Endothelial cell of umbilical vein (primary cell): ENCODE data around the gene SCIN. TPM values are rescaled to one million over a fixed set of nuclear protein-coding genes. Genes with fewer than 3 reads are reported as not detected.

Source experiments
- BruUV-seq: library from RNA; stranded (reverse); fragments of 400-500 nt; replicated peaks from 2 replicates; lab custom pipeline; 2021; lab: Mats Ljungman, UMichigan
- CTCF ChIA-PET: fragments of 300-600, 350-600 bp; sonication (Branson Sonifier 250); formaldehyde crosslinking; loops from one replicate; lab custom pipeline; 2021; ENCODE audit warnings: antibody characterized with exemption, inconsistent platforms; lab: Charles Lee
- POLR2A ChIA-PET: fragments of 300-600, 350-600 bp; sonication (Branson Sonifier 250); formaldehyde crosslinking; loops from one replicate; lab custom pipeline; 2021; ENCODE audit warnings: antibody characterized with exemption, inconsistent platforms; lab: Charles Lee
- DNase-seq: peaks from one replicate; pipeline ENCODE4 v3.0.0-alpha.2; 2011; ENCODE audit warnings: low read depth, low spot score
- FAIRE-seq: peaks from 2 replicates; lab custom pipeline; 2011; peaks lifted over from hg19 to GRCh38; lab: Jason Lieb, UNC
- H2AFZ ChIP-seq: 2 replicates; pipeline ENCODE4 v1.6.0; 2012; ENCODE audit warnings: low read depth, low read length, control low read depth, inconsistent platforms
- H3K27ac ChIP-seq: 2 replicates; pipeline ENCODE4 v1.5.1; 2011; ENCODE audit warnings: low read depth, mild to moderate bottlenecking, control low read depth, low read length, moderate library complexity; ENCODE audit not compliant: insufficient read depth
- H3K27me3 ChIP-seq, 2 experiments: 2 replicates each; pipeline versions ENCODE4 v1.6.0 to v1.6.1; 2011; ENCODE audit warnings: low read length in 2 of 2, mixed read lengths in 1 of 2; ENCODE audit not compliant: control insufficient read depth in 2 of 2, insufficient read depth in 2 of 2
- H3K36me3 ChIP-seq, 2 experiments: 2 replicates in 1 of 2; 3 replicates in 1 of 2; pipeline ENCODE4 v1.5.1; 2011; ENCODE audit warnings: low read length in 2 of 2, mild to moderate bottlenecking in 1 of 2, moderate library complexity in 1 of 2; ENCODE audit not compliant: control insufficient read depth in 2 of 2, insufficient read depth in 2 of 2; ENCODE audit errors: extremely low read depth in 1 of 2
- H3K4me1 ChIP-seq: 3 replicates; pipeline ENCODE4 v1.5.1; 2011; ENCODE audit warnings: mild to moderate bottlenecking, low read length; ENCODE audit not compliant: control insufficient read depth, insufficient read depth; ENCODE audit errors: extremely low read depth
- H3K4me2 ChIP-seq: 2 replicates; pipeline ENCODE4 v1.6.1; 2011; ENCODE audit warnings: low read length, control low read depth, mixed read lengths; ENCODE audit not compliant: insufficient read depth
- H3K4me3 ChIP-seq, 3 experiments: fragments of 200-600 bp in 1 of 3; sonication (generic), shearing (Covaris generic) in 1 of 3; replicated peaks in 1 of 3; 2 replicates each; pipeline ENCODE4 v1.5.1; 2011 to 2016; ENCODE audit warnings: control low read depth in 3 of 3, low read length in 3 of 3, mild to moderate bottlenecking in 2 of 3, inconsistent platforms in 1 of 3, low read depth in 1 of 3, moderate library complexity in 1 of 3; ENCODE audit not compliant: insufficient read depth in 1 of 3
- H3K79me2 ChIP-seq: 2 replicates; pipeline ENCODE4 v1.6.0; 2012; ENCODE audit warnings: low read length, inconsistent platforms; ENCODE audit not compliant: control insufficient read depth, insufficient read depth
- H3K9ac ChIP-seq: replicated peaks from 2 replicates; pipeline ENCODE3; 2011; ENCODE audit warnings: low read length, control low read depth; ENCODE audit not compliant: insufficient read depth; ENCODE audit errors: extremely low read depth
- H3K9me1 ChIP-seq: replicated peaks from 3 replicates; pipeline ENCODE4 v1.6.0; 2011; ENCODE audit warnings: mild to moderate bottlenecking, low read length; ENCODE audit not compliant: control insufficient read depth, insufficient read depth; ENCODE audit errors: extremely low read depth
- H3K9me3 ChIP-seq: replicated peaks from 2 replicates; pipeline ENCODE4 v1.5.1; 2012; ENCODE audit warnings: low read length, inconsistent platforms; ENCODE audit not compliant: control insufficient read depth, insufficient read depth
- H4K20me1 ChIP-seq: replicated peaks from 2 replicates; pipeline ENCODE3; 2011; ENCODE audit warnings: mild to moderate bottlenecking, low read length; ENCODE audit not compliant: control insufficient read depth, insufficient read depth; ENCODE audit errors: extremely low read depth
- CTCF ChIP-seq, 2 donors: IDR thresholded peaks; 1 replicate in 1 of 2; 2 replicates in 1 of 2; pipeline ENCODE4 v1.5.1; 2011; ENCODE audit warnings: low read length in 2 of 2, mild to moderate bottlenecking in 2 of 2, moderate library complexity in 2 of 2, control low read depth in 1 of 2, inconsistent platforms in 1 of 2, low read depth in 1 of 2; ENCODE audit not compliant: insufficient read depth in 1 of 2; ENCODE audit errors: extremely low read depth in 1 of 2
- EZH2 ChIP-seq: IDR thresholded peaks from 2 replicates; pipeline ENCODE4 v1.6.1; 2012; ENCODE audit warnings: borderline replicate concordance, low read depth, mild to moderate bottlenecking, moderate library complexity, low read length, inconsistent platforms; ENCODE audit not compliant: severe bottlenecking
- FOS ChIP-seq: IDR thresholded peaks from 2 replicates; pipeline ENCODE4 v1.6.1; 2011; ENCODE audit warnings: mild to moderate bottlenecking, low read length, moderate library complexity, borderline replicate concordance; ENCODE audit not compliant: insufficient read depth
- GATA2 ChIP-seq: IDR thresholded peaks from 2 replicates; pipeline ENCODE4 v1.7.0; 2011; ENCODE audit warnings: low read depth, mild to moderate bottlenecking, moderate library complexity, mixed read lengths, low read length; ENCODE audit not compliant: insufficient read length, insufficient read depth
- JUN ChIP-seq: IDR thresholded peaks from 2 replicates; pipeline ENCODE4 v1.6.1; 2011; ENCODE audit warnings: borderline replicate concordance, low read depth; ENCODE audit not compliant: insufficient read length, insufficient read depth
- MAX ChIP-seq: IDR thresholded peaks from 2 replicates; pipeline ENCODE4 v1.6.1; 2011; ENCODE audit not compliant: insufficient read depth, insufficient read length
- MYC ChIP-seq: IDR thresholded peaks from one replicate; pipeline ENCODE4 v1.6.1; 2011; ENCODE audit warnings: mild to moderate bottlenecking, low read depth, low read length
- POLR2A ChIP-seq: IDR thresholded peaks from 2 replicates; pipeline ENCODE4 v1.6.1; 2012; ENCODE audit warnings: low read depth, mild to moderate bottlenecking, control low read depth, low read length
- POLR2AphosphoS5 ChIP-seq: IDR thresholded peaks from 2 replicates; pipeline ENCODE4 v1.6.1; 2012; ENCODE audit warnings: low read depth, mild to moderate bottlenecking, control low read depth, low read length, moderate library complexity; ENCODE audit not compliant: insufficient read depth
- dilution Hi-C: fragments of 300-500 bp; cut with MboI; formaldehyde crosslinking; loops from one replicate; pipeline ENCODE4 v1.15.0; 2019; ENCODE audit warnings: low sequenced_read_pairs; ENCODE audit not compliant: extremely low pct_ligation_motif_present
- intact Hi-C: fragments of 100-400 bp; cut with micrococcal nuclease; formaldehyde crosslinking; loops from one replicate; pipeline ENCODE4 v1.10.0; 2022
- polyA plus RNA-seq, 4 experiments: library from polyadenylated mRNA; depleted of rRNA in 3 of 4; stranded (reverse) in 3 of 4; unstranded in 1 of 4; fragments of >200 nt; gene quantifications; 2 replicates each; pipeline versions ENCODE4 v1.2.1 to v1.2.3, GENCODE V29; 2011 to 2012; ENCODE audit warnings: missing spikeins in 1 of 4
- total RNA-seq: library from RNA; stranded (reverse); gene quantifications from 2 replicates; pipeline ENCODE4 v1.2.3, GENCODE V29; 2021

The SCIN gene
- total and polyA plus RNA-seq, 2 donors (not counting 3 experiments of a cell fraction or from before 2014, with no cell fraction given): 0.07 to 0.69 TPM

GRCh38 chr7:12648704-12649261 is 78.3 kb downstream of the SCIN start:
- H3K9me3 ChIP-seq: no peaks in the 10 kb centered on the region
- no peaks in the 10 kb centered on the region for H3K36me3 ChIP-seq
- H3K4me1 ChIP-seq: no peaks in the 10 kb centered on the region
- no TSS peak for BruUV-seq
- intact Hi-C loops: loop anchor here (10.0 kb wide), 1 partner anchor 1076 kb away; no protein-coding TSS in a partner anchor
- H3K79me2 ChIP-seq: no peaks in the 10 kb centered on the region
- no peaks in the 10 kb centered on the region for H3K27me3 ChIP-seq
- no peak overlapping the region for H3K9ac ChIP-seq
- no peaks in the 10 kb centered on the region for H4K20me1 ChIP-seq
- DNase-seq: no peak
- no peak overlapping the region for H3K4me3 ChIP-seq
- no peak overlapping the region for H3K27ac ChIP-seq
- CTCF ChIA-PET: interaction anchor here (0.7 to 1.2 kb wide), 3 partner anchors 26 to 617 kb away, joined by 4 to 6 read pairs (median 4); no protein-coding TSS in a partner anchor
- POLR2A ChIA-PET: no interaction called here
- no peak for FAIRE-seq
- no peak overlapping the region for H3K4me2 ChIP-seq
- H2AFZ ChIP-seq: no peak overlapping the region
- dilution Hi-C loops: no loop called here
- TF ChIP-seq MYC (no peak), GATA2 (no peak), JUN (no peak), POLR2A (no peak), CTCF (IDR thresholded peaks at IDR 0.05; ENCODE audit: extremely low read depth in 1 of 2, insufficient read depth in 1 of 2, low read depth in 1 of 2, low read length in 2 of 2) (no peak)
- H3K9me1 ChIP-seq: no peaks in the 10 kb centered on the region

GRCh38 chr7:12649348-12649747 is 78.8 kb downstream of the SCIN start:
- no peak for FAIRE-seq

More at GRCh38 chr7:12649348-12649747, 78.8 kb downstream of the SCIN start:
- Histone ChIP-seq H4K20me1 (no peaks in the 10 kb centered on the region), H3K4me1 (no peaks in the 10 kb centered on the region), H3K4me2 (no peak overlapping the region), H2AFZ (no peak overlapping the region), H3K9me3 (no peaks in the 10 kb centered on the region), H3K79me2 (no peaks in the 10 kb centered on the region), H3K36me3 (no peaks in the 10 kb centered on the region), H3K9me1 (no peaks in the 10 kb centered on the region), H3K9ac (no peak overlapping the region), H3K4me3 (no peak overlapping the region), H3K27me3 (no peaks in the 10 kb centered on the region), H3K27ac (no peak overlapping the region)
- BruUV-seq: no TSS peak
- POLR2A ChIA-PET: no interaction called here
- CTCF ChIA-PET: interaction anchor here (0.7 to 1.2 kb wide), 4 partner anchors 11 to 617 kb away, joined by 4 to 6 read pairs (median 4); no protein-coding TSS in a partner anchor
- DNase-seq: no peak
- dilution Hi-C loops: no loop called here
- intact Hi-C loops: loop anchor here (10.0 kb wide), 1 partner anchor 1075 kb away; no protein-coding TSS in a partner anchor
- TF ChIP-seq CTCF (IDR thresholded peaks at IDR 0.05; ENCODE audit: extremely low read depth in 1 of 2, insufficient read depth in 1 of 2, low read depth in 1 of 2, low read length in 2 of 2) (no peak), FOS (no peak), POLR2A (no peak), POLR2AphosphoS5 (no peak), JUN (no peak), MYC (no peak), GATA2 (no peak), EZH2 (no peak), MAX (no peak)
